A549 (cell line): ENCODE measurements around the gene DLGAP1.

ENCODE experiments used
- CEBPB ChIP-seq, 2 experiments: fragments of >200 bp in 1 of 2; sonication (Bioruptor Twin) in 1 of 2; formaldehyde crosslinking in 1 of 2; IDR thresholded peaks; 2 replicates each; pipeline ENCODE4 v1.6.1; 2012 to 2016
- EP300 ChIP-seq, 2 experiments: fragments of >200 bp; sonication (Bioruptor Twin); formaldehyde crosslinking; IDR thresholded peaks; 2 replicates in 1 of 2; 3 replicates in 1 of 2; pipeline ENCODE4 v1.6.1; 2016 to 2017
- POLR2AphosphoS2 ChIP-seq: conservative IDR thresholded peaks from 2 replicates; pipeline ENCODE4 v1.6.1; 2012; ENCODE audit warnings: low read length, improper control_type of control experiment, inconsistent platforms
- RAD21 ChIP-seq, 2 experiments: fragments of >200 bp in 1 of 2; sonication (Bioruptor Twin) in 1 of 2; formaldehyde crosslinking in 1 of 2; IDR thresholded peaks in 1 of 2; conservative IDR thresholded peaks in 1 of 2; 2 replicates in 1 of 2; 3 replicates in 1 of 2; pipeline ENCODE4 v1.6.1; 2012 to 2018; ENCODE audit warnings: inconsistent platforms in 1 of 2
- RFX5 ChIP-seq: fragments of 450-650 bp; IDR thresholded peaks from 2 replicates; pipeline ENCODE4 v1.7.1; 2014; ENCODE audit warnings: antibody characterized with exemption, mild to moderate bottlenecking, moderate library complexity
- TF ChIP-seq, protein P1 (sequence below): IDR thresholded peaks from 2 replicates; pipeline ENCODE4 v1.6.1; 2012
- TF ChIP-seq, protein P2 (sequence below): fragments of >200 bp; sonication (Bioruptor Twin); formaldehyde crosslinking; IDR thresholded peaks from 3 replicates; pipeline ENCODE4 v1.5.1; 2016
- TF ChIP-seq, protein P3 (sequence below): fragments of 450-650 bp; IDR thresholded peaks from 2 replicates; pipeline ENCODE4 v1.6.1; 2014; ENCODE audit warnings: antibody characterized with exemption
- TF ChIP-seq, protein P4 (sequence below): fragments of 150-350 bp; IDR thresholded peaks from 2 replicates; pipeline ENCODE4 v1.6.1; 2014; ENCODE audit warnings: low read depth, mild to moderate bottlenecking, low read length
- TF ChIP-seq, protein P5 (sequence below): IDR thresholded peaks from 2 replicates; pipeline ENCODE4 v1.6.1; 2012

DNA sequence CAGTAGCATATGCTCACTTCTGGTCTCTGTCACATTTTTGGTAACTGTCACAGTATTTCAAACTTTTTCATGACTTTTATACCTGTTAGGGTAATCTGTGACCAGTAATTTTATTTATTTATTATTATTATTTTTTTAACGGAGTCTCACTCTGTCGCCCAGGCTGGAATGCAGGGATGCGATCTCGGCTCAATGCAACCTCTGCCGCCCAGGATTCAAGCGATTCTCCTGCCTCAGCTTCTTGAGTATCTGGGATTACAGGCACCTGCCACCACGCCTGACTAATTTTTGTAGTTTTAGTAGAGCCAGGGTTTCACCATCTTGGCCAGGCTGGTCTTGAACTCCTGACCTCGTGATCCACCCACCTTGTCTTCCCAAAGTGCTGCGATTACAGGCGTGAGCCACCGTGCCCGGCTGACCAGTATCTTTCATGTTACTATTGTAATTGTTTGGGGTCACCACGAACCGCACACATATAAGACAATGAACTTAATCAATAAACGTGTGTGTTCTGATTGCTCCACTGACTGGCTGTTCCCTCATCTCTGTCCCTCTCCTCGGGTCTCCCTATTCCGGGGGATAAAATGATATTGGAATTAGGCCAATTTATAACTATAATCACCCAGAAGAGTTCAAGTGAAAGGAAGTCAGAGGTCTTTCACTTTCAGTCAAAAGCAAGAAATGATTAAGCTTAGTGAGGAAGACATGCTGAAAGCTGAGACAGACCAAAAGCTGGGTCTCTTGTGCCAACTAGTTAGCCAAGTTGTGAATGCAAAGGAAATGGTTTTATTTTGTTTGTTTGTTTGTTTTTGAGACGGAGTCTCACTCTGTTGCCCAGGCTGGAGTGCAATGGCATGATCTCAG lies 982.2 kb downstream of the DLGAP1 start:
- TF ChIP-seq, protein P1, sequence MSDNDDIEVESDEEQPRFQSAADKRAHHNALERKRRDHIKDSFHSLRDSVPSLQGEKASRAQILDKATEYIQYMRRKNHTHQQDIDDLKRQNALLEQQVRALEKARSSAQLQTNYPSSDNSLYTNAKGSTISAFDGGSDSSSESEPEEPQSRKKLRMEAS: no peak
- TF ChIP-seq, protein P2, sequence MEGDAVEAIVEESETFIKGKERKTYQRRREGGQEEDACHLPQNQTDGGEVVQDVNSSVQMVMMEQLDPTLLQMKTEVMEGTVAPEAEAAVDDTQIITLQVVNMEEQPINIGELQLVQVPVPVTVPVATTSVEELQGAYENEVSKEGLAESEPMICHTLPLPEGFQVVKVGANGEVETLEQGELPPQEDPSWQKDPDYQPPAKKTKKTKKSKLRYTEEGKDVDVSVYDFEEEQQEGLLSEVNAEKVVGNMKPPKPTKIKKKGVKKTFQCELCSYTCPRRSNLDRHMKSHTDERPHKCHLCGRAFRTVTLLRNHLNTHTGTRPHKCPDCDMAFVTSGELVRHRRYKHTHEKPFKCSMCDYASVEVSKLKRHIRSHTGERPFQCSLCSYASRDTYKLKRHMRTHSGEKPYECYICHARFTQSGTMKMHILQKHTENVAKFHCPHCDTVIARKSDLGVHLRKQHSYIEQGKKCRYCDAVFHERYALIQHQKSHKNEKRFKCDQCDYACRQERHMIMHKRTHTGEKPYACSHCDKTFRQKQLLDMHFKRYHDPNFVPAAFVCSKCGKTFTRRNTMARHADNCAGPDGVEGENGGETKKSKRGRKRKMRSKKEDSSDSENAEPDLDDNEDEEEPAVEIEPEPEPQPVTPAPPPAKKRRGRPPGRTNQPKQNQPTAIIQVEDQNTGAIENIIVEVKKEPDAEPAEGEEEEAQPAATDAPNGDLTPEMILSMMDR: no peak
- TF ChIP-seq RAD21 (conservative IDR thresholded peaks at IDR 0.05 in 1 of 2, IDR thresholded peaks at IDR 0.05 in 1 of 2): no peak
- TF ChIP-seq, protein P3, sequence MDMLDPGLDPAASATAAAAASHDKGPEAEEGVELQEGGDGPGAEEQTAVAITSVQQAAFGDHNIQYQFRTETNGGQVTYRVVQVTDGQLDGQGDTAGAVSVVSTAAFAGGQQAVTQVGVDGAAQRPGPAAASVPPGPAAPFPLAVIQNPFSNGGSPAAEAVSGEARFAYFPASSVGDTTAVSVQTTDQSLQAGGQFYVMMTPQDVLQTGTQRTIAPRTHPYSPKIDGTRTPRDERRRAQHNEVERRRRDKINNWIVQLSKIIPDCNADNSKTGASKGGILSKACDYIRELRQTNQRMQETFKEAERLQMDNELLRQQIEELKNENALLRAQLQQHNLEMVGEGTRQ: no peak
- no peak for TF ChIP-seq RFX5
- no peak for TF ChIP-seq POLR2AphosphoS2
- no peak for TF ChIP-seq CEBPB (IDR thresholded peaks at IDR 0.05)
- TF ChIP-seq, protein P4, sequence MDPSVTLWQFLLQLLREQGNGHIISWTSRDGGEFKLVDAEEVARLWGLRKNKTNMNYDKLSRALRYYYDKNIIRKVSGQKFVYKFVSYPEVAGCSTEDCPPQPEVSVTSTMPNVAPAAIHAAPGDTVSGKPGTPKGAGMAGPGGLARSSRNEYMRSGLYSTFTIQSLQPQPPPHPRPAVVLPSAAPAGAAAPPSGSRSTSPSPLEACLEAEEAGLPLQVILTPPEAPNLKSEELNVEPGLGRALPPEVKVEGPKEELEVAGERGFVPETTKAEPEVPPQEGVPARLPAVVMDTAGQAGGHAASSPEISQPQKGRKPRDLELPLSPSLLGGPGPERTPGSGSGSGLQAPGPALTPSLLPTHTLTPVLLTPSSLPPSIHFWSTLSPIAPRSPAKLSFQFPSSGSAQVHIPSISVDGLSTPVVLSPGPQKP: no peak
- no peak for TF ChIP-seq EP300 (IDR thresholded peaks at IDR 0.05)
- TF ChIP-seq, protein P5, sequence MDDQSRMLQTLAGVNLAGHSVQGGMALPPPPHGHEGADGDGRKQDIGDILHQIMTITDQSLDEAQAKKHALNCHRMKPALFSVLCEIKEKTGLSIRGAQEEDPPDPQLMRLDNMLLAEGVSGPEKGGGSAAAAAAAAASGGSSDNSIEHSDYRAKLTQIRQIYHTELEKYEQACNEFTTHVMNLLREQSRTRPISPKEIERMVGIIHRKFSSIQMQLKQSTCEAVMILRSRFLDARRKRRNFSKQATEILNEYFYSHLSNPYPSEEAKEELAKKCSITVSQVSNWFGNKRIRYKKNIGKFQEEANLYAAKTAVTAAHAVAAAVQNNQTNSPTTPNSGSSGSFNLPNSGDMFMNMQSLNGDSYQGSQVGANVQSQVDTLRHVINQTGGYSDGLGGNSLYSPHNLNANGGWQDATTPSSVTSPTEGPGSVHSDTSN: no peak
